Epithelial cell of esophagus (primary cell): ENCODE results near the gene CCR5AS.
"Not testable (repeated sequence)": the region's sequence is repeated elsewhere in the genome, so short reads cannot be mapped to it uniquely, and the experiment has no call there.

ENCODE experiments used
- DNase-seq: peaks from one replicate; pipeline ENCODE4 v3.0.0; 2010; ENCODE audit warnings: low read depth
- H3K4me3 ChIP-seq: 2 replicates; pipeline ENCODE4 v1.5.1; 2011; ENCODE audit warnings: mild to moderate bottlenecking, low read length, control low read depth
- CTCF ChIP-seq: IDR thresholded peaks from 2 replicates; pipeline ENCODE4 v1.5.1; 2011; ENCODE audit warnings: low read depth, mild to moderate bottlenecking, low read length, control low read depth, inconsistent platforms; ENCODE audit not compliant: insufficient read depth; ENCODE audit errors: missing control alignments

Gene CCR5AS

GRCh38 chr3:46435081-46435726 is 28.3 kb upstream of the CCR5AS start:
- H3K4me3 ChIP-seq: no peak overlapping the region
- DNase-seq: no peak
- no peak for TF ChIP-seq CTCF

- DNase-seq: no peak
- H3K4me3 ChIP-seq: no peak overlapping the region
- no peak for TF ChIP-seq CTCF
Measured at GRCh38 chr3:46433841-46434240, 27.0 kb upstream of the CCR5AS start.

GRCh38 chr3:46433118-46433517 is 26.3 kb upstream of the CCR5AS start:
- H3K4me3 ChIP-seq, DNase-seq: not testable (repeated sequence)

- not testable (repeated sequence) for H3K4me3 ChIP-seq, DNase-seq
Measured at GRCh38 chr3:46431905-46432304, 25.0 kb upstream of the CCR5AS start.

DNA sequence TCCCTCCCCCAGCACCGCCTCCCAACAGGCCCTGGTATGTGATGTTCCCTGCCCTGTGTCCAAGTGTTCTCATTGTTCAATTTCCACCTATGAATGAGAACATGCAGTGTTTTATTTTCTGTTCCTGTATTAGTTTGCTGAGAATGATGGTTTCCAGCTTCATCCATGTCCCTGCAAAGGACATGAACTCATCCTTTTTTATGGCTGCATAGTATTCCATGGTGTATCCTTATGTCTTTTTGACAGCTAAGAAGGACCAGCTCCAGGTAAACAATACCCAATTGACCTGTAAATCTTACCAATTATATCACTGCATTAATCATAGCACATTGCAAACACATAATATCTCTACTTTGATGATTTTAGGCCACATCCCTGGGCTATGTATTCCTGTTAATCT is 24.0 kb upstream of the CCR5AS start:
- not testable (repeated sequence) for H3K4me3 ChIP-seq, DNase-seq

DNA sequence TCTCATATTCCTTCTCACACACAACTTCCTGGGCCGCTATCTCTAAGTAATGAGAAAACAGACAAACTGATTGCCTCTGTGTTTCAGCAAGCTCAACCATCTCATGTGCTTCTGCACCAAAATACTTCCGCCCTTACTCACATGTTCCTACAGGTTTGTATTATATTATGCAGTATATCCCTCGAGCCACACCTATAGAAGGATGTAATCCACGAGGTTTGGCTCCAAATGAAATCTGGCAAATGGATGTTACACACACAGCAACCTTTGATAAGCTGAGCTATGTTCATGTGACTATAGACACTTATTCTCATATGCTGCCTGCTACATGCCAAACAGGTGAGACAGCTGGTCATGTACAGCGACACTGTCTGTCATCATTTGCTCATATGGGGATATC is 22.8 kb upstream of the CCR5AS start:
- H3K4me3 ChIP-seq: no peak overlapping the region
- no peak for TF ChIP-seq CTCF
- DNase-seq: peak; percentile 90

- DNase-seq: peak; percentile 23
- TF ChIP-seq CTCF: no peak
- H3K4me3 ChIP-seq: no peak overlapping the region
Measured at GRCh38 chr3:46429250-46429649, 22.4 kb upstream of the CCR5AS start.

GRCh38 chr3:46427916-46428833 is 21.3 kb upstream of the CCR5AS start:
- no peak for DNase-seq
- TF ChIP-seq CTCF: no peak

GRCh38 chr3:46427404-46427803 is 20.5 kb upstream of the CCR5AS start:
- not testable (repeated sequence) for H3K4me3 ChIP-seq, DNase-seq

More at GRCh38 chr3:46427916-46428833, 21.3 kb upstream of the CCR5AS start:
- no peak overlapping the region for H3K4me3 ChIP-seq

- not testable (repeated sequence) for H3K4me3 ChIP-seq, DNase-seq
Measured at GRCh38 chr3:46426476-46426875, 19.6 kb upstream of the CCR5AS start.
